H9 (cell line): ENCODE measurements around the gene ABCC11. TPM values are rescaled to one million over a fixed set of nuclear protein-coding genes. Genes with fewer than 3 reads are reported as not detected.

Experiments
- DNase-seq: peaks from one replicate; pipeline ENCODE4 v3.0.0-alpha.2; 2017
- H2AFZ ChIP-seq: one replicate; pipeline ENCODE4 v1.6.1; 2013; ENCODE audit warnings: mild to moderate bottlenecking, low read length, control low read depth, moderate library complexity
- H2AK5ac ChIP-seq: 2 replicates; pipeline ENCODE4 v1.6.1; 2013; ENCODE audit warnings: low read length, control low read depth, mixed read lengths; ENCODE audit not compliant: insufficient read length
- H2BK120ac ChIP-seq: one replicate; pipeline ENCODE4 v1.6.1; 2013; ENCODE audit warnings: low read depth, mild to moderate bottlenecking, low read length, control low read depth, inconsistent platforms; ENCODE audit not compliant: poor library complexity, severe bottlenecking
- H2BK12ac ChIP-seq: 2 replicates; pipeline ENCODE4 v1.6.1; 2013; ENCODE audit warnings: low read length, control low read depth, mixed read lengths, low read depth; ENCODE audit not compliant: insufficient read length
- H2BK15ac ChIP-seq: 2 replicates; pipeline ENCODE4 v1.6.1; 2013; ENCODE audit warnings: low read depth, low read length, control low read depth
- H2BK20ac ChIP-seq: one replicate; pipeline ENCODE4 v1.6.1; 2013; ENCODE audit warnings: low read depth, mild to moderate bottlenecking, low read length, control low read depth, inconsistent platforms; ENCODE audit not compliant: poor library complexity, severe bottlenecking
- H2BK5ac ChIP-seq: 2 replicates; pipeline ENCODE4 v1.6.1; 2013; ENCODE audit warnings: low read length, control low read depth, mixed read lengths; ENCODE audit not compliant: insufficient read length
- H3K14ac ChIP-seq: 2 replicates; pipeline ENCODE4 v1.6.1; 2013; ENCODE audit warnings: low read length, control low read depth; ENCODE audit not compliant: insufficient read depth
- H3K18ac ChIP-seq: 2 replicates; pipeline ENCODE4 v1.6.1; 2013; ENCODE audit warnings: low read depth, mild to moderate bottlenecking, mixed read lengths, low read length, control low read depth; ENCODE audit not compliant: insufficient read length
- H3K23ac ChIP-seq: 2 replicates; pipeline ENCODE4 v1.6.1; 2013; ENCODE audit warnings: low read length, control low read depth, mixed read lengths, low read depth; ENCODE audit not compliant: insufficient read length
- H3K23me2 ChIP-seq: 2 replicates; pipeline ENCODE4 v1.6.1; 2013; ENCODE audit warnings: low read depth, mild to moderate bottlenecking, mixed read lengths, low read length, control low read depth; ENCODE audit not compliant: insufficient read length, poor library complexity, severe bottlenecking
- H3K27ac ChIP-seq: 2 replicates; pipeline ENCODE4 v1.5.1; 2013; ENCODE audit warnings: low read length, control low read depth, mixed read lengths, low read depth; ENCODE audit not compliant: insufficient read length
- H3K27me3 ChIP-seq: 2 replicates; pipeline ENCODE4 v1.6.1; 2013; ENCODE audit warnings: low read length, control low read depth, inconsistent platforms; ENCODE audit not compliant: insufficient read depth
- H3K4ac ChIP-seq: 2 replicates; pipeline ENCODE4 v1.6.1; 2013; ENCODE audit warnings: low read depth, mild to moderate bottlenecking, control low read depth, inconsistent platforms, low read length, moderate library complexity
- H3K4me1 ChIP-seq: 2 replicates; pipeline ENCODE4 v1.6.1; 2013; ENCODE audit warnings: low read length, control low read depth, inconsistent platforms; ENCODE audit not compliant: insufficient read depth
- H3K4me2 ChIP-seq: 2 replicates; pipeline ENCODE4 v1.6.1; 2013; ENCODE audit warnings: low read length, control low read depth, mixed read lengths; ENCODE audit not compliant: insufficient read length, insufficient read depth
- H3K56ac ChIP-seq: 2 replicates; pipeline ENCODE4 v1.6.1; 2013; ENCODE audit warnings: low read depth, mild to moderate bottlenecking, mixed read lengths, low read length, control low read depth; ENCODE audit not compliant: insufficient read length
- H3K79me1 ChIP-seq: 2 replicates; pipeline ENCODE4 v1.6.1; 2013; ENCODE audit warnings: low read depth, mild to moderate bottlenecking, moderate library complexity, low read length, control low read depth, inconsistent platforms; ENCODE audit not compliant: insufficient read depth, poor library complexity, severe bottlenecking
- H3K79me2 ChIP-seq: 2 replicates; pipeline ENCODE4 v1.6.1; 2013; ENCODE audit warnings: low read length, control low read depth, inconsistent platforms; ENCODE audit not compliant: insufficient read depth
- H3K9ac ChIP-seq: 2 replicates; pipeline ENCODE4 v1.6.1; 2013; ENCODE audit warnings: low read length, control low read depth, mixed read lengths; ENCODE audit not compliant: insufficient read length; ENCODE audit errors: extremely low read depth
- H3K9me3 ChIP-seq: one replicate; pipeline ENCODE4 v1.6.1; 2013; ENCODE audit warnings: low read depth, low read length, inconsistent platforms; ENCODE audit not compliant: control insufficient read depth
- H3T11ph ChIP-seq: one replicate; pipeline ENCODE4 v1.6.1; 2013; ENCODE audit warnings: mild to moderate bottlenecking, low read length, control low read depth, inconsistent platforms
- H4K20me1 ChIP-seq: one replicate; pipeline ENCODE4 v1.6.1; 2013; ENCODE audit not compliant: control insufficient read depth, insufficient read length, insufficient read depth
- H4K5ac ChIP-seq: 2 replicates; pipeline ENCODE4 v1.6.1; 2013; ENCODE audit warnings: low read depth, mild to moderate bottlenecking, mixed read lengths, low read length, control low read depth; ENCODE audit not compliant: insufficient read length
- H4K8ac ChIP-seq: replicated peaks from 2 replicates; pipeline ENCODE4 v1.6.1; 2013; ENCODE audit warnings: low read length, control low read depth, mixed read lengths, low read depth; ENCODE audit not compliant: insufficient read length
- H4K91ac ChIP-seq: 2 replicates; pipeline ENCODE4 v1.6.1; 2013; ENCODE audit warnings: low read depth, mild to moderate bottlenecking, moderate library complexity, mixed read lengths, low read length, control low read depth; ENCODE audit not compliant: insufficient read length
- H3K27ac Mint-ChIP-seq, 3 experiments: 2 replicates in 2 of 3; 3 replicates in 1 of 3; pipeline ENCODE4 v1.8.0; 2020 to 2021; ENCODE audit warnings: mixed read lengths in 3 of 3, mild to moderate bottlenecking in 1 of 3, moderate library complexity in 1 of 3
- H3K27me3 Mint-ChIP-seq: 2 replicates; pipeline ENCODE4 v1.8.0; 2021; ENCODE audit warnings: low read depth, mild to moderate bottlenecking, moderate library complexity, mixed read lengths
- H3K36me3 Mint-ChIP-seq, 3 experiments: 2 replicates in 2 of 3; 3 replicates in 1 of 3; pipeline ENCODE4 v1.8.0; 2020 to 2021; ENCODE audit warnings: low read depth in 3 of 3, mixed read lengths in 3 of 3; ENCODE audit not compliant: insufficient read depth in 1 of 3
- H3K4me1 Mint-ChIP-seq, 2 experiments: 2 replicates each; pipeline ENCODE4 v1.8.0; 2020; ENCODE audit warnings: mixed read lengths in 2 of 2
- H3K4me3 Mint-ChIP-seq, 2 experiments: 2 replicates in 1 of 2; 3 replicates in 1 of 2; pipeline ENCODE4 v1.8.0; 2020 to 2021; ENCODE audit warnings: mild to moderate bottlenecking in 2 of 2, mixed read lengths in 2 of 2, moderate library complexity in 1 of 2
- H3K9me3 Mint-ChIP-seq, 2 experiments: 2 replicates in 1 of 2; 3 replicates in 1 of 2; pipeline ENCODE4 v1.8.0; 2020; ENCODE audit warnings: mild to moderate bottlenecking in 2 of 2, mixed read lengths in 2 of 2, moderate library complexity in 1 of 2
- WGBS: extraction: QIAGEN DNeasy Blood & Tissue Kit; methylation state at CpG from one replicate; pipeline ENCODE4 v1.1.7; 2013; ENCODE audit warnings: missing lambda C conversion rate, low lambda C conversion rate, mixed read lengths; ENCODE audit not compliant: insufficient read length; ENCODE audit errors: extremely low coverage; 5-methylcytosine and 5-hydroxymethylcytosine counted together
- total RNA-seq: library from RNA; stranded (reverse); gene quantifications from 2 replicates; pipeline ENCODE4 v1.2.1, GENCODE V29; 2021
- TF ChIP-seq, protein P1 (sequence below): fragments of 200-600 bp; sonication (generic); conservative IDR thresholded peaks from 3 replicates; pipeline ENCODE4 v1.8.0; 2021; ENCODE audit warnings: antibody characterized with exemption, mild to moderate bottlenecking

The ABCC11 gene
- total RNA-seq, 1 experiment from 2014 or later, result 0.33 TPM

DNA sequence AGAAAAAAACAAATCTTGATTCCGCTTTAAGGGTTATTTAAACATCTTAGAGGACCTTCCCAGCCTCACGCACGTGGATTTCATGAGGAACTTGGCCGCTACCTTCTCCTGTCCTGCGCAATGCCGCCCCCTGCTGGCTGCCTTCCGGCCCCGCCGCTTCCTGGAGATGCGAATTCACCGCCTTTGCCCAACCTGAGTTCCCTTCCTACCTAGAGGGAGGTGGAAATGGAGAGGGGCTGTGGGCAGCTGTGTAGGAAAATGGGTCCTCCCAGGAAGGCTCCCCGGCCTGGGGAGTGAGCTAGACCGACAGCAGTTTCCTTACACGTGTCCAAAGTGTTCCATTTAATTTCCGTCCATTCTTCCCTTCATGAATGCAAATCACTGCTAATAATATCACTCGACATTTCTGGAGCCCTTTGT lies 90.5 kb downstream of the ABCC11 start:
- Histone ChIP-seq H3K4me1 (no peaks in the 10 kb centered on the region), H3K56ac (no peak overlapping the region), H3T11ph (no peak overlapping the region), H2BK5ac (no peak overlapping the region), H2BK20ac (no peak overlapping the region), H2BK12ac (no peak overlapping the region), H3K79me1 (no peaks in the 10 kb centered on the region), H3K4ac (no peak overlapping the region), H2AK5ac (no peak overlapping the region), H3K4me2 (no peak overlapping the region), H3K14ac (no peak overlapping the region), H4K8ac (no peak overlapping the region), H3K18ac (no peak overlapping the region), H2BK120ac (no peak overlapping the region), H4K20me1 (no peaks in the 10 kb centered on the region), H3K79me2 (no peaks in the 10 kb centered on the region), H4K91ac (no peak overlapping the region), H3K9me3 (no peaks in the 10 kb centered on the region), H2AFZ (no peak overlapping the region), H3K27me3 (no peaks in the 10 kb centered on the region), H3K27ac (no peak overlapping the region), H2BK15ac (no peak overlapping the region), H4K5ac (no peak overlapping the region), H3K23ac (no peak overlapping the region), H3K23me2 (no peaks in the 10 kb centered on the region), H3K9ac (no peak overlapping the region)
- DNase-seq, result peak; percentile 85
- Mint-ChIP-seq H3K27ac (no peak overlapping the region), H3K36me3 (no peaks in the 10 kb centered on the region; a peak in 1 of 7 replicates), H3K9me3 (no peaks in the 10 kb centered on the region; a peak in 1 of 5 replicates), H3K4me3 (no peak overlapping the region), H3K27me3 (peaks cover 14% of the 10 kb centered on the region), H3K4me1 (peaks cover 2 to 7% of the 10 kb centered on the region in 2 experiments; a peak in 2 of 4 replicates)
- no CpG with 5 or more reads among the region's 16 CpGs for WGBS
- TF ChIP-seq, protein P1, sequence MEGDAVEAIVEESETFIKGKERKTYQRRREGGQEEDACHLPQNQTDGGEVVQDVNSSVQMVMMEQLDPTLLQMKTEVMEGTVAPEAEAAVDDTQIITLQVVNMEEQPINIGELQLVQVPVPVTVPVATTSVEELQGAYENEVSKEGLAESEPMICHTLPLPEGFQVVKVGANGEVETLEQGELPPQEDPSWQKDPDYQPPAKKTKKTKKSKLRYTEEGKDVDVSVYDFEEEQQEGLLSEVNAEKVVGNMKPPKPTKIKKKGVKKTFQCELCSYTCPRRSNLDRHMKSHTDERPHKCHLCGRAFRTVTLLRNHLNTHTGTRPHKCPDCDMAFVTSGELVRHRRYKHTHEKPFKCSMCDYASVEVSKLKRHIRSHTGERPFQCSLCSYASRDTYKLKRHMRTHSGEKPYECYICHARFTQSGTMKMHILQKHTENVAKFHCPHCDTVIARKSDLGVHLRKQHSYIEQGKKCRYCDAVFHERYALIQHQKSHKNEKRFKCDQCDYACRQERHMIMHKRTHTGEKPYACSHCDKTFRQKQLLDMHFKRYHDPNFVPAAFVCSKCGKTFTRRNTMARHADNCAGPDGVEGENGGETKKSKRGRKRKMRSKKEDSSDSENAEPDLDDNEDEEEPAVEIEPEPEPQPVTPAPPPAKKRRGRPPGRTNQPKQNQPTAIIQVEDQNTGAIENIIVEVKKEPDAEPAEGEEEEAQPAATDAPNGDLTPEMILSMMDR, result peak; percentile 99
